Parathyroid adenoma (tissue), 2 donors: ENCODE measurements around the gene SIGLEC15.
A peak's percentile ranks its signal among the peaks of the same experiment; 100 is the strongest.

Experiments
- H2AFZ ChIP-seq: fragments of 300-600 bp; sonication (generic); one replicate; pipeline ENCODE4 v1.7.0; 2017; ENCODE audit warnings: antibody characterized with exemption, mild to moderate bottlenecking
- H3K27ac ChIP-seq: fragments of 300-600 bp; sonication (generic); one replicate; pipeline ENCODE4 v1.7.0; 2017
- H3K27me3 ChIP-seq: fragments of 300-600 bp; sonication (generic); one replicate; pipeline ENCODE4 v1.7.0; 2017; ENCODE audit warnings: low read length; ENCODE audit not compliant: control insufficient read depth, insufficient read depth
- H3K36me3 ChIP-seq: fragments of 300-600 bp; sonication (generic); one replicate; pipeline ENCODE4 v1.7.0; 2017; ENCODE audit warnings: low read length; ENCODE audit not compliant: control insufficient read depth, insufficient read depth
- H3K4me1 ChIP-seq: fragments of 300-600 bp; sonication (generic); one replicate; pipeline ENCODE4 v1.7.0; 2017; ENCODE audit warnings: control low read depth
- H3K4me2 ChIP-seq: fragments of 300-600 bp; sonication (generic); one replicate; pipeline ENCODE4 v1.7.0; 2017; ENCODE audit warnings: low read length
- H3K4me3 ChIP-seq: fragments of 300-600 bp; sonication (generic); one replicate; pipeline ENCODE4 v1.7.0; 2017; ENCODE audit warnings: low read depth, low read length
- H3K79me2 ChIP-seq: fragments of 300-600 bp; sonication (generic); one replicate; pipeline ENCODE4 v1.7.0; 2017; ENCODE audit warnings: control low read depth
- H3K9ac ChIP-seq: fragments of 300-600 bp; sonication (generic); one replicate; pipeline ENCODE4 v1.7.0; 2017; ENCODE audit warnings: mild to moderate bottlenecking
- H3K9me3 ChIP-seq: fragments of 300-600 bp; sonication (generic); one replicate; pipeline ENCODE4 v1.7.0; 2017; ENCODE audit warnings: low read length; ENCODE audit not compliant: control insufficient read depth
- CTCF ChIP-seq: fragments of 300-600 bp; sonication (generic); IDR thresholded peaks from one replicate; pipeline ENCODE4 v1.7.0; 2017; ENCODE audit warnings: antibody characterized with exemption, mild to moderate bottlenecking
- donor health status: primary hyperparathyroidism.

Gene SIGLEC15, protein sequence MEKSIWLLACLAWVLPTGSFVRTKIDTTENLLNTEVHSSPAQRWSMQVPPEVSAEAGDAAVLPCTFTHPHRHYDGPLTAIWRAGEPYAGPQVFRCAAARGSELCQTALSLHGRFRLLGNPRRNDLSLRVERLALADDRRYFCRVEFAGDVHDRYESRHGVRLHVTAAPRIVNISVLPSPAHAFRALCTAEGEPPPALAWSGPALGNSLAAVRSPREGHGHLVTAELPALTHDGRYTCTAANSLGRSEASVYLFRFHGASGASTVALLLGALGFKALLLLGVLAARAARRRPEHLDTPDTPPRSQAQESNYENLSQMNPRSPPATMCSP

DNA sequence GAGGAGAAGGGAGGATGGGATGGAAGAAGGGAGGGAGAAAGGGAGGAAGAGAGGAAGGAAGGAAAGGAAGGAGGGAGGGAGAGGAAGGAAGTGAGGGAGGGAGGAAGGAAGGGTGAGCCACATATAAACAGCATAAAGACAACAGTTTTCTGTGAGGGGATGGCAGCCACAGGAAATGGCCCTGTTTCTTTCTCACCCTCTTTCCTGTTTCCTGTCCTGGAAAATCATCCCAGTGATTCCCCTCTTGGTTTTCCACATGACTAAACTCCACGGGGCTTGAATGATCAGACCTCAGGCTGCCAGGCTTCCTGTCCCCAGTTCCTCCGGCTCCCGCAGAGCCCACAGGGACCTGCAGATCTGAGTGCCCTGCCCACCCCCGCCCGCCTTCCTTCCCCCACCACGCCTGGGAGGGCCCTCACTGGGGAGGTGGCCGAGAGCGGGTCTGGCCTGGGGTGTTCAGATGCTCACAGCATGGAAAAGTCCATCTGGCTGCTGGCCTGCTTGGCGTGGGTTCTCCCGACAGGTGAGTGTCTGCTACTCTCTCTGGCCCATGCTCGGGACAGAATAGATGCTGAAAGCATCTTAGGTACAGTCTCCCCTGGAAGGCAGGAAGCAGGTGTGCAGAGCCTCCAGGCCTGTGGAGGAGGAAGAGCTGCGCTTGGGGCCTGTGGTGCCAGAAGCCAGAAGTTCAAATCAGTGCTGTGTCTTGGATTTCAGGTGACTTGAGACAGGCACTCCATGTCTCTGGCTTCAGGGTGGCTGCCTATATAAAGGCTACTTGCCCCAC lies at the start of gene SIGLEC15:
SIGLEC15 (plus strand) TSS at position 418 of the 787 bp plus-strand sequence; CDS start at position 472, 54 bp downstream.
- H3K9me3 ChIP-seq, result no peaks in the 10 kb centered on the region
- H3K4me2 ChIP-seq, result no peak within 1 kb of the TSS
- no peaks in the 10 kb centered on the region for H3K79me2 ChIP-seq
- no peaks in the 10 kb centered on the region for H3K27me3 ChIP-seq
- no peak within 1 kb of the TSS for H3K27ac ChIP-seq
- H2AFZ ChIP-seq, result no peak within 1 kb of the TSS
- H3K36me3 ChIP-seq, result no peaks in the 10 kb centered on the region
- H3K4me3 ChIP-seq, result no peak within 1 kb of the TSS
- H3K4me1 ChIP-seq, result peaks cover 4% of the 10 kb centered on the region
- no peak for TF ChIP-seq CTCF
- H3K9ac ChIP-seq, result no peak within 1 kb of the TSS

- Histone ChIP-seq H2AFZ (peak overlapping the region; percentile 95), H3K4me2 (peak overlapping the region; percentile 72), H3K9me3 (no peaks in the 10 kb centered on the region), H3K27ac (peak overlapping the region; percentile 48), H3K79me2 (no peaks in the 10 kb centered on the region), H3K4me3 (peak overlapping the region; percentile 82), H3K4me1 (peaks cover 4% of the 10 kb centered on the region), H3K9ac (peak overlapping the region; percentile 7), H3K27me3 (no peaks in the 10 kb centered on the region), H3K36me3 (no peaks in the 10 kb centered on the region)
- no peak for TF ChIP-seq CTCF
Measured at GRCh38 chr18:45775743-45776142, 49.7 kb upstream of the SIGLEC15 start.

GRCh38 chr18:45777393-45777792 lies 48.1 kb upstream of the SIGLEC15 start:
- Histone ChIP-seq H2AFZ (no peak overlapping the region), H3K4me1 (peaks cover 4% of the 10 kb centered on the region), H3K9ac (no peak overlapping the region), H3K27ac (no peak overlapping the region), H3K27me3 (no peaks in the 10 kb centered on the region), H3K4me3 (no peak overlapping the region), H3K36me3 (no peaks in the 10 kb centered on the region), H3K9me3 (no peaks in the 10 kb centered on the region), H3K79me2 (no peaks in the 10 kb centered on the region), H3K4me2 (no peak overlapping the region)
- TF ChIP-seq CTCF, result no peak

DNA sequence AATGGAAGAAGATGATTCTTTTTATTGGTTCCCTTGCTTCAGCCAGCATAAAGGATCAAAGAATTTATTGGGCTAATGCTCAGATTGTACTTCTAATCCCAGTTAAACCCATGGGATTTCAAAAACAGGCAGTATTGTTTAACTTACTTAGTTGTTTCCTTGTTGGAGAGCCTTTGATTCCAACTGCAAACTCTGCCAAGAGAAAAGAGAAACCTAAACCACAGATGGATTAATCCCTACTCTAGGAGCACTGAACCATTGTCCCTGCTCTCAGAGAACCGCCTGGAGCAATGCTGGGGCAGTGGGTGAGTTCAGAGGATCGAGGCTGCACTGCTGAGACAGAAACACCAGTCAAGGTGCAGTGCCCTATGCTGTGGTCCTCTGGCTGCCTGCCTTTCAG lies 44.9 kb upstream of the SIGLEC15 start:
- no peak for TF ChIP-seq CTCF
- Histone ChIP-seq H3K36me3 (no peaks in the 10 kb centered on the region), H3K27me3 (no peaks in the 10 kb centered on the region), H3K79me2 (no peaks in the 10 kb centered on the region), H3K9me3 (no peaks in the 10 kb centered on the region), H3K9ac (no peak overlapping the region), H3K27ac (no peak overlapping the region), H3K4me1 (peaks cover 3% of the 10 kb centered on the region), H3K4me2 (no peak overlapping the region), H3K4me3 (no peak overlapping the region), H2AFZ (no peak overlapping the region)
